NCI-H1436 treated with DMSO at 0.1 percent for 48 hours (cell line): ENCODE measurements around the gene CFAP300.

Experiments
- DNase-seq: peaks from one replicate; lab custom pipeline; 2025; lab: John Stamatoyannopoulos, UW

CFAP300 gene

GRCh38 chr11:102073253-102073652, 26.0 kb downstream of the CFAP300 start:
- no peak for DNase-seq

GRCh38 chr11:102079625-102080024, 32.4 kb downstream of the CFAP300 start:
- no peak for DNase-seq

- DNase-seq, result no peak
Measured at GRCh38 chr11:102081313-102081712, 34.1 kb downstream of the CFAP300 start.

GRCh38 chr11:102085864-102086551, 38.8 kb downstream of the CFAP300 start:
- DNase-seq, result no peak

GRCh38 chr11:102097186-102097585, 49.9 kb downstream of the CFAP300 start:
- no peak for DNase-seq

- DNase-seq, result no peak
Measured at GRCh38 chr11:102099755-102100154, 52.5 kb downstream of the CFAP300 start.

GRCh38 chr11:102108734-102109440, 61.6 kb downstream of the CFAP300 start:
- DNase-seq, result no peak

- DNase-seq, result no peak
Measured at GRCh38 chr11:102109896-102110760, 62.9 kb downstream of the CFAP300 start, which contains the start of gene YAP1. YAP1 (plus strand) TSS chr11:102110447; CDS start chr11:102110849, 402 bp downstream.

- no peak for DNase-seq
Measured at GRCh38 chr11:102110761-102111010, 63.4 kb downstream of the CFAP300 start.

- no peak for DNase-seq
Measured at GRCh38 chr11:102111011-102111786, 64.0 kb downstream of the CFAP300 start.

- DNase-seq, result no peak
Measured at GRCh38 chr11:102111787-102112508, 64.7 kb downstream of the CFAP300 start.

GRCh38 chr11:102112509-102112821, 65.2 kb downstream of the CFAP300 start:
- DNase-seq, result no peak

- no peak for DNase-seq
Measured at GRCh38 chr11:102114032-102114431, 66.8 kb downstream of the CFAP300 start.

GRCh38 chr11:102115557-102115956, 68.3 kb downstream of the CFAP300 start:
- no peak for DNase-seq

GRCh38 chr11:102116453-102117205, 69.4 kb downstream of the CFAP300 start:
- no peak for DNase-seq

- DNase-seq, result no peak
Measured at GRCh38 chr11:102117472-102118113, 70.4 kb downstream of the CFAP300 start.

- DNase-seq, result no peak
Measured at GRCh38 chr11:102118937-102119336, 71.7 kb downstream of the CFAP300 start.

- no peak for DNase-seq
Measured at GRCh38 chr11:102119997-102120396, 72.8 kb downstream of the CFAP300 start.

- no peak for DNase-seq
Measured at GRCh38 chr11:102120437-102120973, 73.3 kb downstream of the CFAP300 start.

GRCh38 chr11:102121329-102121728, 74.1 kb downstream of the CFAP300 start:
- DNase-seq, result no peak
